Stimulated activated CD4-positive, alpha-beta T cell treated with anti-CD3 and anti-CD28 coated beads, Interleukin-2, amount 100 ng/mL, for 48 hours (primary cell): Measurements from ENCODE around the gene NIT2.
"Not testable (repeated sequence)": the region's sequence is repeated elsewhere in the genome, so short reads cannot be mapped to it uniquely, and the experiment has no call there.

Experiments
- DNase-seq, 2 donors: peaks; one replicate each; pipeline ENCODE4 v3.0.0-alpha.2; 2020

Gene NIT2

GRCh38 chr3:100339786-100340185 is 5.2 kb downstream of the NIT2 start:
- DNase-seq: no peak

GRCh38 chr3:100340527-100340926 is 6.0 kb downstream of the NIT2 start:
- DNase-seq: no peak

- DNase-seq: no peak
Measured at GRCh38 chr3:100348727-100349126, 14.2 kb downstream of the NIT2 start.

GRCh38 chr3:100351770-100352169 is 17.2 kb downstream of the NIT2 start:
- not testable (repeated sequence) for DNase-seq

GRCh38 chr3:100352296-100353231 is 18.0 kb downstream of the NIT2 start:
- no peak for DNase-seq

- no peak for DNase-seq
Measured at GRCh38 chr3:100354850-100355249, 20.3 kb downstream of the NIT2 start.

- DNase-seq: no peak
Measured at GRCh38 chr3:100358413-100358812, 23.9 kb downstream of the NIT2 start.

GRCh38 chr3:100359035-100359434 is 24.5 kb downstream of the NIT2 start:
- no peak for DNase-seq

GRCh38 chr3:100360757-100361496 is 26.4 kb downstream of the NIT2 start:
- no peak for DNase-seq

GRCh38 chr3:100361897-100362296 is 27.3 kb downstream of the NIT2 start:
- no peak for DNase-seq

- no peak for DNase-seq
Measured at GRCh38 chr3:100364421-100364820, 29.9 kb downstream of the NIT2 start.

- no peak for DNase-seq
Measured at GRCh38 chr3:100366424-100366823, 31.9 kb downstream of the NIT2 start.

GRCh38 chr3:100368441-100368840 is 33.9 kb downstream of the NIT2 start:
- no peak for DNase-seq

GRCh38 chr3:100370756-100371155 is 36.2 kb downstream of the NIT2 start:
- DNase-seq: no peak

GRCh38 chr3:100374521-100374920 is 40.0 kb downstream of the NIT2 start:
- DNase-seq: no peak

GRCh38 chr3:100376301-100376700 is 41.7 kb downstream of the NIT2 start:
- no peak for DNase-seq

GRCh38 chr3:100384733-100385525 is 50.4 kb downstream of the NIT2 start:
- DNase-seq: no peak

GRCh38 chr3:100386437-100387074 is 52.0 kb downstream of the NIT2 start:
- DNase-seq: no peak

- no peak for DNase-seq
Measured at GRCh38 chr3:100389025-100389424, 54.5 kb downstream of the NIT2 start.

GRCh38 chr3:100395679-100396431 is 61.3 kb downstream of the NIT2 start:
- DNase-seq: no peak

- DNase-seq: no peak
Measured at GRCh38 chr3:100396967-100397366, 62.4 kb downstream of the NIT2 start.
